Measurements from ENCODE around the gene SH3BP4. TPM values are rescaled to one million over a fixed set of nuclear protein-coding genes. Genes with fewer than 3 reads are reported as not detected.

SH3BP4 gene
- total RNA-seq, 1 donor from 2014 or later = 20.0 TPM

- DNase-seq = no peak
Observed at GRCh38 chr2:234999740-235000425, 48.1 kb downstream of the SH3BP4 start.

- DNase-seq = no peak
Observed at GRCh38 chr2:235000426-235001236, 48.8 kb downstream of the SH3BP4 start.

- DNase-seq = no peak
Observed at GRCh38 chr2:235001237-235002133, 49.7 kb downstream of the SH3BP4 start.

- no peak for DNase-seq
Observed at GRCh38 chr2:235002198-235003095, 50.6 kb downstream of the SH3BP4 start.

- no peak for DNase-seq
Observed at GRCh38 chr2:235003096-235003775, 51.4 kb downstream of the SH3BP4 start.

- no peak for DNase-seq
Observed at GRCh38 chr2:235004329-235004903, 52.6 kb downstream of the SH3BP4 start.

GRCh38 chr2:235005023-235005422 is 53.2 kb downstream of the SH3BP4 start:
- DNase-seq = no peak

- DNase-seq = peak; percentile 91
Observed at GRCh38 chr2:235005603-235006259, 53.9 kb downstream of the SH3BP4 start.

GRCh38 chr2:235006461-235006860 is 54.6 kb downstream of the SH3BP4 start:
- no peak for DNase-seq

- no peak for DNase-seq
Observed at GRCh38 chr2:235006986-235007385, 55.2 kb downstream of the SH3BP4 start.

- no peak for DNase-seq
Observed at GRCh38 chr2:235007664-235008457, 56.0 kb downstream of the SH3BP4 start.

GRCh38 chr2:235008584-235009044 is 56.8 kb downstream of the SH3BP4 start:
- no peak for DNase-seq

GRCh38 chr2:235009081-235009480 is 57.3 kb downstream of the SH3BP4 start:
- DNase-seq = no peak

- DNase-seq = no peak
Observed at GRCh38 chr2:235010117-235010714, 58.4 kb downstream of the SH3BP4 start.

GRCh38 chr2:235011607-235011928 is 59.8 kb downstream of the SH3BP4 start:
- no peak for DNase-seq

- DNase-seq = peak; percentile 90
Observed at GRCh38 chr2:235011929-235012631, 60.3 kb downstream of the SH3BP4 start.

GRCh38 chr2:235017441-235017840 is 65.6 kb downstream of the SH3BP4 start:
- no peak for DNase-seq

GRCh38 chr2:235018838-235019237 is 67.0 kb downstream of the SH3BP4 start:
- no peak for DNase-seq

Measured in tongue (tissue), 2 donors.